Astrocyte of the cerebellum (primary cell): ENCODE results near the gene CTIF.
"Not testable (repeated sequence)": the region's sequence is repeated elsewhere in the genome, so short reads cannot be mapped to it uniquely, and the experiment has no call there.

Experiments used
- DNase-seq: peaks from one replicate; pipeline ENCODE4 v3.0.0-alpha.2; 2011; ENCODE audit warnings: low read depth
- H3K4me3 ChIP-seq: 2 replicates; pipeline ENCODE4 v1.5.1; 2011; ENCODE audit warnings: mild to moderate bottlenecking, low read depth, low read length, moderate library complexity
- CTCF ChIP-seq: IDR thresholded peaks from 2 replicates; pipeline ENCODE4 v1.5.1; 2012; ENCODE audit warnings: low read length, low read depth, moderate library complexity, mild to moderate bottlenecking; ENCODE audit errors: missing control alignments
- in situ Hi-C: cut with HindIII; loops from 2 replicates; pipeline ENCODE4 v1.10.0; 2017; ENCODE audit warnings: low sequenced_read_pairs

CTIF gene

GRCh38 chr18:48646976-48647375 is 108.1 kb downstream of the CTIF start:
- TF ChIP-seq CTCF: no peak
- H3K4me3 ChIP-seq: no peak overlapping the region
- no peak for DNase-seq
- in situ Hi-C loops: no loop called here

GRCh38 chr18:48649231-48649630 is 110.4 kb downstream of the CTIF start:
- no peak overlapping the region for H3K4me3 ChIP-seq
- in situ Hi-C loops: no loop called here
- TF ChIP-seq CTCF: no peak
- DNase-seq: no peak

- H3K4me3 ChIP-seq, DNase-seq, in situ Hi-C loops: not testable (repeated sequence)
Observed at GRCh38 chr18:48654591-48654990, 115.8 kb downstream of the CTIF start.

- H3K4me3 ChIP-seq: no peak overlapping the region
- TF ChIP-seq CTCF: no peak
- no peak for DNase-seq
- in situ Hi-C loops: no loop called here
Observed at GRCh38 chr18:48655508-48655907, 116.7 kb downstream of the CTIF start.

GRCh38 chr18:48656176-48656575 is 117.3 kb downstream of the CTIF start:
- H3K4me3 ChIP-seq: no peak overlapping the region
- TF ChIP-seq CTCF: no peak
- DNase-seq: no peak
- in situ Hi-C loops: no loop called here

GRCh38 chr18:48656582-48656981 is 117.8 kb downstream of the CTIF start:
- in situ Hi-C loops: no loop called here
- no peak for DNase-seq
- TF ChIP-seq CTCF: no peak
- H3K4me3 ChIP-seq: no peak overlapping the region

GRCh38 chr18:48657447-48658120 is 118.8 kb downstream of the CTIF start:
- DNase-seq: no peak
- no peak for TF ChIP-seq CTCF
- in situ Hi-C loops: no loop called here
- no peak overlapping the region for H3K4me3 ChIP-seq
